Stimulated activated CD4-positive, alpha-beta T cell treated with anti-CD3 and anti-CD28 coated beads, Interleukin-12 subunit alpha, Interleukin-12 subunit beta, amount 100 ng/mL, for 24 hours (primary cell): ENCODE data around the gene LAX1.
"Not testable (repeated sequence)": the region's sequence is repeated elsewhere in the genome, so short reads cannot be mapped to it uniquely, and the experiment has no call there.

ENCODE experiments used
- DNase-seq, 2 experiments: peaks; one replicate each; pipeline ENCODE4 v3.0.0-alpha.2; 2020; ENCODE audit warnings: low read depth in 2 of 2

The LAX1 gene, protein sequence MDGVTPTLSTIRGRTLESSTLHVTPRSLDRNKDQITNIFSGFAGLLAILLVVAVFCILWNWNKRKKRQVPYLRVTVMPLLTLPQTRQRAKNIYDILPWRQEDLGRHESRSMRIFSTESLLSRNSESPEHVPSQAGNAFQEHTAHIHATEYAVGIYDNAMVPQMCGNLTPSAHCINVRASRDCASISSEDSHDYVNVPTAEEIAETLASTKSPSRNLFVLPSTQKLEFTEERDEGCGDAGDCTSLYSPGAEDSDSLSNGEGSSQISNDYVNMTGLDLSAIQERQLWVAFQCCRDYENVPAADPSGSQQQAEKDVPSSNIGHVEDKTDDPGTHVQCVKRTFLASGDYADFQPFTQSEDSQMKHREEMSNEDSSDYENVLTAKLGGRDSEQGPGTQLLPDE

GRCh38 chr1:203765029-203765837 is at the start of gene LAX1:
Gene LAX1 (plus strand): TSS chr1:203765183. CDS start chr1:203765566, 383 bp downstream.
- peak; percentile 62 to 71 for DNase-seq

DNA sequence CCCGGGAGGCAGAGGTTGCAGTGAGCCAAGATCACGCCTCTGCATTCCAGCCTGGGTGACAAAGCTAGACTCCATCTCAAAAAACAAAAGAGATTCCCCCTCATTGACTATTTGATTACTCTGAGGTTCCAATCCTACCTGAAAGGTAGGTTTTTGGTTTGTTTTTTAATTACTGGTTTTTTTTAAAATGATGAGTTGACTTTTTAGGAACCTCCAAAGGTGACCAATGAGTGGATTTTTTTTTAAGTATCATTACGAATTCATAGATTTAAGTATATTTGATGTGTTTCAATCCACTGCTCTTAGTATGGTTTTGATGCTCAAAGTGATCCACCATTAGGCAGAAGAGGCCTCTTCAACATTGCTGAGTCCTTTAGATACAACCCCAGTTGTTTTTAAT is 47.9 kb upstream of the LAX1 start:
- no peak for DNase-seq

DNA sequence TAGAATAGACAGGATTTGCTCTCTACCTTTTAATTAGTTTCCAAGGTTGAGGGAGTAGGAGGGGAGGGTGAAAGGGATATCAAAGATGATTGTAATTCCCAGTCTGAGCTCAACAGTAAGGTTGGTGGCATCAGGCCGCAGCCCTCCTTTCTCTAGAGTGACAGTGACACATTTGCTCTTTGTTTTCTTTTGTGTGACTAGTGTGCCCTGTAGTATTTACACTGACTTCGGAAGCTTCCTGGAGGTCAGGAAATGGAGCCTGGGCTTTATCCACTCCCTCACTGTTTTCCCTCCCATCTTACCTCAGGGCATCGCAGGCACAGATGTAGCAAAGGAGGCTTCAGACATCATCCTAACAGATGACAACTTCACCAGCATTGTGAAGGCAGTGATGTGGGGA is 44.7 kb upstream of the LAX1 start:
- DNase-seq, result no peak

DNA sequence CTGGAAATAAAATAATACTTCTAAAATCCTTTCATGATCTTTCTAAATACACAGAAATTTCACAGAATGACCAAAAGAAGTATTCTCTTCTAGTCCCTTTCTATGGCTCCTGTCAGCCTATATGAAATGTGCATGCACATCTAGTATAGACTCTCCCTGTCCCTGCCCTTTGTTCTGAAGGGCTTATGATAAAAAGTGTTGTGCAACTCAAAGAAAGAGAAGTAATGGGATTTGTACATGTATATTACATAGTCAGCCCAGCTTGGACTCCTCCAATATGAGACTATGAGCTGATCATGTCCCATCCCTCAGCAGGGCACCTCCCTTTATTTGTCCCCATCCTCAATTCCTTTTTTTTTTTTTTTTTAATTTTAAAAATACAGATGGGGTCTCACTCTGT is 42.1 kb upstream of the LAX1 start:
- no peak for DNase-seq

- DNase-seq, result no peak
Measured at GRCh38 chr1:203726417-203726867, 38.5 kb upstream of the LAX1 start.

- no peak for DNase-seq
Measured at GRCh38 chr1:203733009-203733863, 31.7 kb upstream of the LAX1 start.

- no peak for DNase-seq
Measured at GRCh38 chr1:203742436-203742835, 22.5 kb upstream of the LAX1 start.

DNA sequence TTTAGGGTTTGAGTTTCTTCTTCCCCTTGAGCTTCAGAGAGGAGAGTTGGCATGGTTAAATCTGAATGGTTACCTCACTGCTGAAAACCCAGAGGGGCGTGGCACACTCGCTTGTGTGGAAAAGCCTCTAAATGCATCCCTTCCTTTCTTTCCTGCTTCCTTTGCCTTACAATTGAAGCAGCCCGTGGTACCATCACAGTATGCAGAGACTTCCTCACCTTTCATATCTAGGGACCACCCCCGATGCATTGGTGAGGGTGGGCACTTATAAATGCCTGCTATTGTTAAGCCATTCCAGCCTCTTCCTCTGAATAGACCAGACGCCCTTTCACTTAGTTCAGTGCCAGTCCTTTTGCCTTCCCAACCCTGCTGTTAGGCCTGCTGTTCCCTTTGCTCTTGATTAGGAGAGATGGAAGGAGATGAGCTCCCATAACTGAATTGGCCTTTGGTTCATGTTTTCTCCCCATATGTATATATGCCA is 21.9 kb upstream of the LAX1 start:
- DNase-seq, result no peak

DNA sequence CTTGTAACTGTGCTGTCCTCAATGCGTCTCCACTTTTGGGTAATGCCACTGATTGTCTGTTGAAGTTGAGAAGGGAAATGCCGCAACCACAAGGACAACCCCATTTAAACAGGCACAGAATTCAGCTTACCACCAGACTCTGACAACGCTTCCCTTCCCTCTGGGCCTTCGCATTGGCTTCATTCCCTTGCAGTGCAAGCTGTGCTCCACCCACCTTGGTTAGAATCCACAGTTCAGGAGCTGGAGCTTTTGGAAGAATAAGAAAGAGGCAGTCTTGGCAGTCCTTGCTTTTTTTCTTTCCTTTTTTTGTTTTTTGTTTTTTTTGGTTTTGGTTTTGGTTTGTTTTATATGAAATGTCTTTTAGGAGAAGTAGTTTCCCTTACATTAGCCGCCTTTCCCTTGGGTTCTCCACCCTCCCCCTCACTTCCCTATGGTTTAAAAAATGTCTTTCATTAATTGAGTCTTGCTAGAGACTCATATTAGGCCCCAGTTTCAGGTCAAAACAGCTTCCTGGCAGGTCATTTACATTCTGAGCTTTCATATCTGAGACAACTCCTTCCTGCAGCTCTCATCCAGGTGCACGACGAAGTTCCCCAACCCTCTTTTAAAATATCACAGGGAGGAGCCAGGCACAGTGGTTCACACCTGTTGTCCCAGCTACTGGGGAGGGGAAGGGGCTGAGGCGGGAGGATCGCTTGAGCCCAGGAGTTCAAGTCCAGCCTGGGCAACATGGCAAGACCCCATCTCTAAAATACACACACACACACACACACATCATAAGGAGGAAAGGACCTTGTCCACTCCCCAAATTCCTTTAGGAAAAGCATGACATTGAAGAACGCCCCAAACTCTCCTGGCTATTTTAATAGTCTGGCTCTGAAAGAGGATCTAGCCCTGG is 20.7 kb upstream of the LAX1 start:
- no peak for DNase-seq

- DNase-seq, result no peak
Measured at GRCh38 chr1:203746281-203746680, 18.7 kb upstream of the LAX1 start.

GRCh38 chr1:203751051-203751450 is 13.9 kb upstream of the LAX1 start:
- DNase-seq, result no peak

DNA sequence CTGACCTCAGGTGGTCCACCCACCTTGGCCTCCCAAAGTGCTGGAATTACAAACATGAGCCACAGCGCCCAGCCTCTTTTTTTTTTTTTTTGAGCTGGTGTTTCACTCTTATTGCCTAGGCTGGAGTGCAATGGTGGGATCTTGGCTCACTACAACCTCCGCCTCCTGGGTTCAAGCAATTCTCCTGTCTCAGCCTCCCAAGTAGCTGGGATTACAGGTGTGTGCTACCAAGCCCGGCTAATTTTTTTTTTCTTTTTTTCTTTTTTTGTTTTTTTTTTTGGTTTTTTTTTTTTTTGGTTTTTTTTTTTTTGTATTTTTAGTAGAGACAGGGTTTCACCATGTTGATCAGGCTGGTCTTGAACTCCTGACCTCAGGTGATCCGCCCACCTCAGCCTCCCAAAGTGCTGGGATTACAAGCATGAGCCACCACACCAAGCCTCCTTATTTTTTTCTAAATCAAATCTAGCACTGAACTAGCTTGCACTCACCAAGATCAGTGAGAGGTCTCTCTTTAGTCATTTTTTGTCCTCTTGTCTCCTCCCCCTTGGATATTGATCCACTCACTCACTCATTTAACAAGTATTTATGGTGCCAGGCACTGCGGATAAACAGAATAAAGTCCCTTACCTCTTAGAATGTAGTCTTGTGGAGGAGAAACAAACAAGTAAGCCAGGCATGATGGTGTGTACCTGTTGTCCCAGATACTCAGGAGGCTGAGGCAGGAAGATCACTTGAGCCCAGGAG is 13.2 kb upstream of the LAX1 start:
- not testable (repeated sequence) for DNase-seq

- DNase-seq, result no peak
Measured at GRCh38 chr1:203754455-203754864, 10.5 kb upstream of the LAX1 start.

GRCh38 chr1:203756036-203756435 is 8.9 kb upstream of the LAX1 start:
- DNase-seq, result no peak

- not testable (repeated sequence) for DNase-seq
Measured at GRCh38 chr1:203758749-203759148, 6.2 kb upstream of the LAX1 start.

GRCh38 chr1:203760506-203760905 is 4.5 kb upstream of the LAX1 start:
- no peak for DNase-seq

- not testable (repeated sequence) for DNase-seq
Measured at GRCh38 chr1:203761958-203762357, 3.0 kb upstream of the LAX1 start.

DNA sequence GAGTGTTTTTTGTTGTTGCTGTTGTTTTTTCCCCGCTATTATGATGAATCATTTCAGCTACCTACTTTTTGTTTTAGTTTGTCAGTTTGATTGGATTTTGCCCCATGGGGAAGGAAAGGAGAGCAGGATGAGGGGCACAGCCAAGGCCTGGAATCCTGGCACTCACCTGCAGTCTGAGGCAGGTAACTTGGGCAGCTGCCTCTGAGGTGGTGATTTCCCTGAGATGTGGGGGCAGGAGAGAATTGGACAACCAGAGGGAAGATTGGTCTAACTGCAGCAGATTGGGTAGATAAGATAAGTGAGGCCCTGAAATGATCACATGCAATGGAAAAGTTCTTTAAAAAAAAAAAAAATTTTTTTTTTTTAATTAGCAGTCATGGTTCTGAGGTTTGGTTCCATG is 1.5 kb upstream of the LAX1 start:
- DNase-seq, result no peak

- no peak for DNase-seq
Measured at GRCh38 chr1:203764105-203765028, 616 bp upstream of the LAX1 start.
